Activated CD4-positive, alpha-beta T cell treated with anti-CD3 and anti-CD28 coated beads, Interleukin-2, amount 10 ng/mL, durations not matched to agents 24 days and 14 days (primary cell): ENCODE measurements around the gene IFT52. TPM values are rescaled to one million over a fixed set of nuclear protein-coding genes. Genes with fewer than 3 reads are reported as not detected.

ENCODE experiments used
- DNase-seq: peaks from one replicate; pipeline ENCODE4 v3.0.0; 2022
- H3K27ac Mint-ChIP-seq: one replicate; pipeline ENCODE4 v1.8.0; 2022; ENCODE audit warnings: mild to moderate bottlenecking, mixed read lengths
- H3K27me3 Mint-ChIP-seq: one replicate; pipeline ENCODE4 v1.8.0; 2022; ENCODE audit warnings: mixed read lengths
- H3K36me3 Mint-ChIP-seq: one replicate; pipeline ENCODE4 v1.8.0; 2022; ENCODE audit warnings: low read depth, mild to moderate bottlenecking, mixed read lengths
- H3K4me1 Mint-ChIP-seq: one replicate; pipeline ENCODE4 v1.8.0; 2021; ENCODE audit warnings: mixed read lengths
- H3K4me3 Mint-ChIP-seq: one replicate; pipeline ENCODE4 v1.8.0; 2022; ENCODE audit warnings: mild to moderate bottlenecking, moderate library complexity, mixed read lengths
- H3K9me3 Mint-ChIP-seq: one replicate; pipeline ENCODE4 v1.8.0; 2021; ENCODE audit warnings: mixed read lengths
- intact Hi-C: fragments of 100-400 bp; cut with micrococcal nuclease; formaldehyde crosslinking; loops from one replicate; pipeline ENCODE4 v1.15.1; 2023
- total RNA-seq: library from RNA; stranded (reverse); gene quantifications from 2 replicates; pipeline ENCODE4 v1.2.3, GENCODE V29; 2022

The IFT52 gene
- total RNA-seq, 1 donor from 2014 or later: 18.6 TPM

DNA sequence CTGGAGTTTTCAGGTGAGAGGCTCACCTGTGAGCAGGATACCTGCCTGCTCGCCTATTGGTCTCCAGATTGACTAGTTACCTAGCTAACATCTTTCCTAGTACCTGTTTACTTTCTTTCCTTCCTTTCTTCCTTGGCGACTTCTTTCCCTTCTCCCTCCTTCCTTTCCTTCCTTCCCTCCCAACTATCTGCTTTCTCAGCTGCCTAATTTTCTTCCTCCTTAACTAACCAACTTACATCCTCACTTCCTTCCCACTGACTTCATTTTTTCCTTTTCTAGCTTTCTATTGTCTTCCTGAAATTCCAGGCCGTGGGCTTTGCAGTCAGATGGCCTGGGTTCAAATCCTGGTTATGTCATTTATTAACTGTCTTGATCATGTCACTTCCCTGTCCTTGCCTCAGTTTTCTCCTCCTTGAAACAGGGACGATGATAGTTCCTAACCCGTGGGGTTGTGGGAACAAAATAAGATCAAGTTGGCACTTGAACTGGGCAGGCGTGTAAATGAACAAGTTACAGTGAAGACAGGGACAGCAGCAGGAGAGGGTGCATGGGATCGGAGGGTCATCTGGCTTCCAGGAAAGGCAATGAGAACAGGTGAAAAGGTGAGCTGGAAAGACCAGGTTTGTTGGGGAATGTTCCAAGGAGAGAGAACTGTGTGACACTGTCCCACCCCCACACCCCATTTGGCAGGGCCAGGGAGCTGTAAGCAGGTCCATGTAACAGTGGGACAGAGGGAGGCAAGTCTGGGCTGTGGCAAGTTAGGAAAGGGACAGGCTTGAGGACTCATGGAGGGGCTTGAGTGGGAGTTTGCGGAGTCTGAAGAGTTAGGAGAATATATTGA lies 31.4 kb upstream of the IFT52 start:
- Mint-ChIP-seq H3K27me3 (peaks cover 3% of the 10 kb centered on the region), H3K4me1 (no peaks in the 10 kb centered on the region), H3K27ac (no peak overlapping the region), H3K36me3 (no peaks in the 10 kb centered on the region), H3K9me3 (no peaks in the 10 kb centered on the region), H3K4me3 (no peak overlapping the region)
- DNase-seq: no peak
- intact Hi-C loops: no loop called here

DNA sequence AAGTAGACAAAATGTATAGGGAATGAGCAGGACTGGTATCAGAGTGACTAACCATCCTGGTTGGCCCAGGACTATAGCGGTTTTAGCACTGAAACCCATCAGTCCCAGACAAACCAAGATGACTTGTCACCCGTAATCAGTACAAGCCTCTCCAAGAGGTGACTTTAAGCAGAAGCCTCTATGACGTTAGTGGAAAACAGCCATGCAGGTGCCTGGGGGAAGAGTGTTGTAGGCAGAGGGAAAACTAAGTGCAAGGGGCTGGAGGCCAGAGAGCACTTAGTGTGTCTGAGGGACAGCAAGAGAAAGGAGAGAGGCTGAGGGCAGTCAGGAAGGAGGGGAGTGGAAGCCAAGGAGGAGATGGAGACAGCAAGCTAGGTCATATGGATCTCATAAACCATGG lies 29.8 kb upstream of the IFT52 start:
- H3K27ac Mint-ChIP-seq: no peak overlapping the region
- no peak for DNase-seq
- peaks cover 1% of the 10 kb centered on the region for H3K27me3 Mint-ChIP-seq
- H3K9me3 Mint-ChIP-seq: no peaks in the 10 kb centered on the region
- no peaks in the 10 kb centered on the region for H3K4me1 Mint-ChIP-seq
- H3K4me3 Mint-ChIP-seq: no peak overlapping the region
- intact Hi-C loops: no loop called here
- H3K36me3 Mint-ChIP-seq: no peaks in the 10 kb centered on the region

DNA sequence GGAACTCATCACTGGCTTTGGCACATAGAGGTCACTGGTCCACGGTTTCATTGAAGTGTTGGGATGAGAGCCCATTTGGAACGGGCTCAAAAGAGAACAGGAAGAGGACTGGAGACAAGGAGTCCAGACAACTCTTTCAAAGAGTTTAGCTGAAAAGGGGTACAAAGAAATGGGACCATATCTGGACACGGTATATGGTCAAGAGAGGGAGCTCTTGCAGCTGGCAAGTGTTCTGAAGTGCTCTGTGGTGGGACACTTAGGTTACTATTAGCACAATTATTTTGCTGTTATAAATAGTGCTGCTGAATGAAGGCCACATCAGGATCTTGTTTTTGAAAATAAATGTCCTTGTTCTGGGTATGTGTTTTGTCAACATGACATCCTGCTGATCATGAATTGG lies 27.3 kb upstream of the IFT52 start:
- Mint-ChIP-seq H3K27ac (no peak overlapping the region), H3K9me3 (no peaks in the 10 kb centered on the region), H3K36me3 (no peaks in the 10 kb centered on the region), H3K4me1 (no peaks in the 10 kb centered on the region), H3K4me3 (no peak overlapping the region), H3K27me3 (peaks cover 1% of the 10 kb centered on the region)
- intact Hi-C loops: no loop called here
- no peak for DNase-seq

DNA sequence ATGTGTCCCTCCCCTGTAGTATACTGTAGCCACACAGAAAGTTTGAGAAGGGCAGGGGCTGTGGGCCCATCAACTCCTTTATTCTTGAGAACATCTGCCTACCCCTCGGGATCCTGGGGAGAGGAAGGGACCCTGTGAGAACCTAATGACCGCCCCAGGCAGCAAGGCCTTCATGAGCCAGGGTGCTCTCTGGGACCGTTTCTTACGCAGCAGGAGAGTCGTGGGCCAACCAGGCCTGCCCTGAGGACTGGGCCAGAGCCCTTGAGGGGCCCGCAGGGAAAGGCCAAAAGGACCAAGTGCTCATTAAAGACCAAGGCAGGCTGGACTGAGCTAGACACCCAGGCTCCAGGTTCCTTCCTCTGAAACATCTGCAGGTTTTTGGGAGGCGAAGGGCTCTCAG lies 26.7 kb upstream of the IFT52 start:
- H3K4me1 Mint-ChIP-seq: no peaks in the 10 kb centered on the region
- H3K27ac Mint-ChIP-seq: no peak overlapping the region
- H3K36me3 Mint-ChIP-seq: no peaks in the 10 kb centered on the region
- peaks cover 1% of the 10 kb centered on the region for H3K27me3 Mint-ChIP-seq
- intact Hi-C loops: no loop called here
- H3K4me3 Mint-ChIP-seq: no peak overlapping the region
- DNase-seq: no peak
- no peaks in the 10 kb centered on the region for H3K9me3 Mint-ChIP-seq

- Mint-ChIP-seq H3K27ac (no peak overlapping the region), H3K9me3 (no peaks in the 10 kb centered on the region), H3K27me3 (peaks cover 1% of the 10 kb centered on the region), H3K4me3 (no peak overlapping the region), H3K4me1 (no peaks in the 10 kb centered on the region), H3K36me3 (no peaks in the 10 kb centered on the region)
- intact Hi-C loops: no loop called here
- DNase-seq: no peak
Measured at GRCh38 chr20:43564455-43564854, 26.3 kb upstream of the IFT52 start.

DNA sequence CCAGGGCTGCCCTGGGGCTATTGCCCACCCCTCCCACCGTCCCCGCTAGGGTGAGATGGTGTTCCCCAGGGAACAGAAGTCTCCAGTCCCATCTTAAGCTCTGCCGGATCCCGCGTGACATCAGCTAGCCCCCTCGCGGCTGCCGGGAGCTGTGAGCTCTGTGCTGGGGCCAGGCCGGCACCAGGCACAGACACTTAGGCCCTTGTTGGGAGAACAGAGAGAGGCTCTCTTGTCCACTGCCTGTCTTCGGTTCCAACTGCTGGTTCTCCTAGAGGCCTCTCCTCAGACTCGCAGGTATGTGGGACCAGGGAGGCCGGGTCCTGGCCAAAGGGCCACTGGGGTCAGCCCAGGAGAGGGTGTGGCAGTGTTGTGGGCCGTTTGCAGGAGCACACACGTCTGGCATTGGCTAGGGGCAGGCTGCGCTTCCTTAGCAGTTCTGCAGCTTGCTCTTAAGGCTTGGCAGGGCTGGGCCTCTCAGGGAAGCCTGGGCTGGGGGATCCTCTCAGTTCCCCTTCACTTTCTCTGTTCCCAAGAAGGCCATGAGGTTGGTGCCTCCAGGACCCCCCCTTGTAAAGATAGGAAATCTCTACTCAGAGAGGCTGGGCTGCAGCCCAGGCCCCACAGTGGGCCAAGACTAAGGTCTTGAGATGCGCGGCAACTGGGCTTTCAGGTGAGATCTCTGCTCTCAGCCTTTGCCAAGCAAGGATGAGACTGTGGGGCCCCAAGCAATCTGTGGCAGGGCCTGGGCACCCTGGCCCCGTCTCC lies 25.6 kb upstream of the IFT52 start:
- H3K36me3 Mint-ChIP-seq: no peaks in the 10 kb centered on the region
- H3K4me1 Mint-ChIP-seq: no peaks in the 10 kb centered on the region
- intact Hi-C loops: no loop called here
- no peak overlapping the region for H3K27ac Mint-ChIP-seq
- DNase-seq: no peak
- no peak overlapping the region for H3K4me3 Mint-ChIP-seq
- peaks cover 1% of the 10 kb centered on the region for H3K27me3 Mint-ChIP-seq
- no peaks in the 10 kb centered on the region for H3K9me3 Mint-ChIP-seq

DNA sequence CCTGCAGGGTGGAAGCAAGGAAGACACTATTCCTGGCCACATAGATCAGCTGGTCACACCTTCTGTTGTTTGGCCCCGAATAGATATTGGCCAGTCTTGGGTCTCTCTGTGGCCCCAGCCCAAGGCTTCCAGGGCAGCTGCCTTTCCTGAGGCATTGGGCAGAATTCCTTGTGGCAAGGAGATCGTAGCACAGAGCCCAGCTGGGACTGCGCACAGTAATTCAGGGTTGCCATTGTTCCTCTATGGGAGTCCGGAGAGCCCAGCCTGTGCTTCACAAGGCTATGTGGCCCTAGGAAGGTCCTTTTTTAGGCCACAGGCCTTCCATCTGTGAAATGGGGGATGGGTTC lies 25.0 kb upstream of the IFT52 start:
- H3K4me3 Mint-ChIP-seq: no peak overlapping the region
- peaks cover 1% of the 10 kb centered on the region for H3K27me3 Mint-ChIP-seq
- intact Hi-C loops: no loop called here
- no peak for DNase-seq
- H3K9me3 Mint-ChIP-seq: no peaks in the 10 kb centered on the region
- no peaks in the 10 kb centered on the region for H3K36me3 Mint-ChIP-seq
- H3K4me1 Mint-ChIP-seq: no peaks in the 10 kb centered on the region
- no peak overlapping the region for H3K27ac Mint-ChIP-seq

DNA sequence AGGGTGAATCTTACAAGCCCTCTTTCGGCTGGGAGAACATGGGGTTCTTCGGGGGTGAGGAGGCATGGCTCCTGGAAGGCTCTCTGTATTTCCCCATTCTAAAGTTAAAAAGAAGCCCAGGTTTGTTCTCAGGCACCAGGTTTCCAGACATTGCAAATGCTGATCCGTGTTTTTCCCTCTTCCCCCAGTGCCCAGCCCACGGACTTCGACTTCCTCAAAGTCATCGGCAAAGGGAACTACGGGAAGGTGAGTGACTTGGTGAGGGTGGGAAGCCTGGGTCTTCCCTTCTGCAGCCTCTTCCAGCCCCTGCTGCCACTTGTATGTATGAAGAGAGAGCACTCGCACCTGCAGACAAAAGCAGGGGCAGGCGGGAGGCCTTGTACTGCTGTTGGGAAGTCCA lies 23.3 kb upstream of the IFT52 start:
- no peaks in the 10 kb centered on the region for H3K36me3 Mint-ChIP-seq
- DNase-seq: no peak
- intact Hi-C loops: no loop called here
- H3K9me3 Mint-ChIP-seq: no peaks in the 10 kb centered on the region
- no peaks in the 10 kb centered on the region for H3K27me3 Mint-ChIP-seq
- H3K27ac Mint-ChIP-seq: no peak overlapping the region
- no peaks in the 10 kb centered on the region for H3K4me1 Mint-ChIP-seq
- no peak overlapping the region for H3K4me3 Mint-ChIP-seq

DNA sequence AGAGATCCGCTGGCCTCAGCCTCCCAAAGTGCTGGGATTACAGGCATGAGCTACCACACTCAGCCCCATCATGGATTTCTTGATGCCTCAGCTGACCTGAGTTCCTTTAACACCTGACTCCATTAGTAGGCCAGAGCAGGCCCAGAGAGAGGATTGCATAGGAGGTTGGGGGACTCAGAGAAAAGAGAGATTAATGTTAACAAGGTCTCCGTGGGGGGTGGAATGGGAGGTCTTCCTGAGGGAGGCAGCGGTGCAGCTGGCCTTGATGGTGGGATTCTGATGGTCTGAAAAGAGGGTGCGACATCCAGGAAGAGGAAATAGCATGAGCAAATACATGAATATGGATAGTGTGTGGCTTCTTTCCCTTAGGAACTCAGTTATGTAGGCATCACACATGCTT lies 22.0 kb upstream of the IFT52 start:
- no peaks in the 10 kb centered on the region for H3K36me3 Mint-ChIP-seq
- DNase-seq: no peak
- no peaks in the 10 kb centered on the region for H3K9me3 Mint-ChIP-seq
- H3K27ac Mint-ChIP-seq: no peak overlapping the region
- no peak overlapping the region for H3K4me3 Mint-ChIP-seq
- no peaks in the 10 kb centered on the region for H3K27me3 Mint-ChIP-seq
- intact Hi-C loops: no loop called here
- H3K4me1 Mint-ChIP-seq: no peaks in the 10 kb centered on the region

GRCh38 chr20:43569282-43569681 lies 21.5 kb upstream of the IFT52 start:
- Mint-ChIP-seq H3K4me3 (no peak overlapping the region), H3K27ac (no peak overlapping the region), H3K9me3 (no peaks in the 10 kb centered on the region), H3K27me3 (no peaks in the 10 kb centered on the region), H3K4me1 (no peaks in the 10 kb centered on the region), H3K36me3 (no peaks in the 10 kb centered on the region)
- DNase-seq: no peak
- intact Hi-C loops: no loop called here

- Mint-ChIP-seq H3K36me3 (no peaks in the 10 kb centered on the region), H3K4me3 (no peak overlapping the region), H3K27me3 (no peaks in the 10 kb centered on the region), H3K27ac (no peak overlapping the region), H3K9me3 (no peaks in the 10 kb centered on the region), H3K4me1 (no peaks in the 10 kb centered on the region)
- no peak for DNase-seq
- intact Hi-C loops: no loop called here
Measured at GRCh38 chr20:43570496-43570895, 20.2 kb upstream of the IFT52 start.

DNA sequence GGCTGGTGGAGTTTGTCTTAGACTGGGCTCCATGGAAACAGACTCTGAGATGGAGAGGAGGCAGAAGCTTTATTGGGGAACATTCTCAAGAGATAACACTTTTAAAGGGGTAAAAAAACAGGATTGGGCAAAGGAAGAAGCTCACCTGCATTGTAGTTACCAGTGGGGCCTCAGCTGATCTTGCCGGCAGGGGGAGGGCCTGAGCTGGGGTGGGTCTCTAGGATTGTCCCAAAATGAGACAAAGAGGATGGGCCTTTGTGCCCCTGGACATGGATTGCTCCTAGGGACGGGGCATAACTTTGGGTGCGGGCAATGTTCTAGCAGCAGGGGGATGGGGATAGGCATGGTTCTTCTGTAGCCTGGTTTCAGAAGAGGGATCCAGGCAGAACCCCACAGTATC lies 19.4 kb upstream of the IFT52 start:
- Mint-ChIP-seq H3K36me3 (no peaks in the 10 kb centered on the region), H3K27ac (no peak overlapping the region), H3K4me3 (no peak overlapping the region), H3K9me3 (no peaks in the 10 kb centered on the region), H3K4me1 (no peaks in the 10 kb centered on the region), H3K27me3 (no peaks in the 10 kb centered on the region)
- no peak for DNase-seq
- intact Hi-C loops: no loop called here

- no peak overlapping the region for H3K4me3 Mint-ChIP-seq
- no peak overlapping the region for H3K27ac Mint-ChIP-seq
- no peak for DNase-seq
- intact Hi-C loops: no loop called here
- H3K4me1 Mint-ChIP-seq: no peaks in the 10 kb centered on the region
- no peaks in the 10 kb centered on the region for H3K36me3 Mint-ChIP-seq
- no peaks in the 10 kb centered on the region for H3K9me3 Mint-ChIP-seq
- H3K27me3 Mint-ChIP-seq: no peaks in the 10 kb centered on the region
Measured at GRCh38 chr20:43571771-43572170, 19.0 kb upstream of the IFT52 start.

DNA sequence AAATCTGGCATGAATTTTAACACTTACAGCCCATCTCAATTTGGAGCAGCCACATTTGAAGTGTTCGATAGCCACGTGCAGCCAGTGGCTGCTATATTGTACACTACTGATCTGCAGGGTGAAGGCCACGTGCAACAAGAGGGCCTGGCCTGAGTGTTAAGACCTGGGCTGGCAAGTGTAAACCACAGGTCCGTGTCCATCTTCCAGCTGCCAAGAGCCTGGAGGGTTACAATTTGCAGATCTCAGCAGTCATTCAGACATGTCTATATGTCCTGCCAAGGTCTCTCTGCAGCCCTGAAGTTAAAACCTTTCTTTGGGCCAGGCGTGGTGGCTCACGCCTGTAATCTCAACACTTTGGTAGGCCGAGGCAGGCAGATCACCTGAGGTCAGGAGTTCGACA lies 17.8 kb upstream of the IFT52 start:
- no peaks in the 10 kb centered on the region for H3K36me3 Mint-ChIP-seq
- no peaks in the 10 kb centered on the region for H3K27me3 Mint-ChIP-seq
- H3K27ac Mint-ChIP-seq: no peak overlapping the region
- no peaks in the 10 kb centered on the region for H3K9me3 Mint-ChIP-seq
- H3K4me3 Mint-ChIP-seq: no peak overlapping the region
- intact Hi-C loops: no loop called here
- no peak for DNase-seq
- H3K4me1 Mint-ChIP-seq: no peaks in the 10 kb centered on the region

- Mint-ChIP-seq H3K9me3 (no peaks in the 10 kb centered on the region), H3K27ac (no peak overlapping the region), H3K4me1 (no peaks in the 10 kb centered on the region), H3K4me3 (no peak overlapping the region), H3K36me3 (no peaks in the 10 kb centered on the region), H3K27me3 (peaks cover 2% of the 10 kb centered on the region)
- intact Hi-C loops: no loop called here
- DNase-seq: no peak
Measured at GRCh38 chr20:43576108-43576507, 14.6 kb upstream of the IFT52 start.
